ENCODE measurements around the gene UBE2V1. TPM values are rescaled to one million over a fixed set of nuclear protein-coding genes. Genes with fewer than 3 reads are reported as not detected.
"Not testable (repeated sequence)": the region's sequence is repeated elsewhere in the genome, so short reads cannot be mapped to it uniquely, and the experiment has no call there.

Gene UBE2V1
- polyA plus RNA-seq (ENCODE audit: insufficient read length): 184 TPM
- long read RNA-seq, donor 1, transcript UBE2V1-205 (3 exons, 1,983 nt): minor isoform, 8 of 106 reads
- long read RNA-seq, donor 1, transcript UBE2V1-211 (3 exons, 566 nt): minor isoform, 6 of 106 reads
- long read RNA-seq, donor 1, transcript UBE2V1-203 (4 exons, 2,133 nt): major isoform, 72 of 106 reads
- long read RNA-seq, donor 1, partial matches to known transcripts: 16 of 106 reads
- long read RNA-seq, donor 1, other reads (novel, unspliced or antisense): 0 of 106 reads
- long read RNA-seq, donor 2, transcript UBE2V1-211 (3 exons, 566 nt): minor isoform, 12 of 81 reads
- long read RNA-seq, donor 2, transcript UBE2V1-203 (4 exons, 2,133 nt): major isoform, 50 of 81 reads
- long read RNA-seq, donor 2, partial matches to known transcripts: 14 of 81 reads
- long read RNA-seq, donor 2, other reads (novel, unspliced or antisense): 0 of 81 reads
- long read RNA-seq, donor 3, transcript UBE2V1-203 (4 exons, 2,133 nt): major isoform, 46 of 56 reads
- long read RNA-seq, donor 3, transcript UBE2V1-211 (3 exons, 566 nt): minor isoform, 6 of 56 reads
- long read RNA-seq, donor 3, partial matches to known transcripts: 0 of 56 reads
- long read RNA-seq, donor 3, other reads (novel, unspliced or antisense): 0 of 56 reads
- long read RNA-seq, donor 4, partial matches to known transcripts: 0 of 2 reads
- long read RNA-seq, donor 4, other reads (novel, unspliced or antisense): 0 of 2 reads
- long read RNA-seq, donor 5, transcript UBE2V1-205 (3 exons, 1,983 nt): minor isoform, 11 of 108 reads
- long read RNA-seq, donor 5, transcript UBE2V1-203 (4 exons, 2,133 nt): major isoform, 90 of 108 reads
- long read RNA-seq, donor 5, transcript UBE2V1-211 (3 exons, 566 nt): minor isoform, 5 of 108 reads
- long read RNA-seq, donor 5, partial matches to known transcripts: 0 of 108 reads
- long read RNA-seq, donor 5, other reads (novel, unspliced or antisense): 0 of 108 reads
- long read RNA-seq, donor 6, transcript UBE2V1-203 (4 exons, 2,133 nt): major isoform, 57 of 79 reads
- long read RNA-seq, donor 6, transcript UBE2V1-211 (3 exons, 566 nt): minor isoform, 11 of 79 reads
- long read RNA-seq, donor 6, transcript UBE2V1-205 (3 exons, 1,983 nt): minor isoform, 9 of 79 reads
- long read RNA-seq, donor 6, partial matches to known transcripts: 0 of 79 reads
- long read RNA-seq, donor 6, other reads (novel, unspliced or antisense): 0 of 79 reads
- long read RNA-seq, donor 7, transcript UBE2V1-203 (4 exons, 2,133 nt): major isoform, 71 of 106 reads
- long read RNA-seq, donor 7, transcript UBE2V1-211 (3 exons, 566 nt): minor isoform, 18 of 106 reads
- long read RNA-seq, donor 7, partial matches to known transcripts: 12 of 106 reads
- long read RNA-seq, donor 7, other reads (novel, unspliced or antisense): 0 of 106 reads
- long read RNA-seq, donor 8, transcript UBE2V1-203 (4 exons, 2,133 nt): major isoform, 21 of 25 reads
- long read RNA-seq, donor 8, partial matches to known transcripts: 0 of 25 reads
- long read RNA-seq, donor 8, other reads (novel, unspliced or antisense): 0 of 25 reads

GRCh38 chr20:50112512-50113419, at the start of gene UBE2V1:
Gene UBE2V1, minus strand, starts transcription at chr20:50113150. Its CDS starts 22 bp downstream, at chr20:50113128.
- DNase-seq: peak; percentile 88

DNA sequence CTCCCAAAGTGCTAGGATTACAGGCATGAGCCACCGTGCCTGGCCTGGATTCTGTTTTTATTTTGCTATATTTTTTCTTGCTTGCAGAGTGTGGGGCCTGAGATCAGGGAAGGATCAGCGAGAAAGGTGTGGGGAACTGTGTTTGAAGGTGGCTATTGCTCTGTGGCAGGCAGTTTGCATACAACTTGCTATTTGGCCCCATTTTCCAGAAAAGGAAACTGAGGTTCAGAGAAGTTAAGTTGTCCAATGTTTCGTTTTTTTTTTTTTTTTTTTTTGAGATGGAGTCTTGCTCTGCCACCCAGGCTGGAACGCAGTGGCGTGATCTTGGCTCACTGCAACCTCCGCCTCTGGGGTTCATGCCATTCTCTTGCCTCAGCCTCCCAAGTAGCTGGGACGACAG, 48.5 kb upstream of the UBE2V1 start:
- not testable (repeated sequence) for DNase-seq

DNA sequence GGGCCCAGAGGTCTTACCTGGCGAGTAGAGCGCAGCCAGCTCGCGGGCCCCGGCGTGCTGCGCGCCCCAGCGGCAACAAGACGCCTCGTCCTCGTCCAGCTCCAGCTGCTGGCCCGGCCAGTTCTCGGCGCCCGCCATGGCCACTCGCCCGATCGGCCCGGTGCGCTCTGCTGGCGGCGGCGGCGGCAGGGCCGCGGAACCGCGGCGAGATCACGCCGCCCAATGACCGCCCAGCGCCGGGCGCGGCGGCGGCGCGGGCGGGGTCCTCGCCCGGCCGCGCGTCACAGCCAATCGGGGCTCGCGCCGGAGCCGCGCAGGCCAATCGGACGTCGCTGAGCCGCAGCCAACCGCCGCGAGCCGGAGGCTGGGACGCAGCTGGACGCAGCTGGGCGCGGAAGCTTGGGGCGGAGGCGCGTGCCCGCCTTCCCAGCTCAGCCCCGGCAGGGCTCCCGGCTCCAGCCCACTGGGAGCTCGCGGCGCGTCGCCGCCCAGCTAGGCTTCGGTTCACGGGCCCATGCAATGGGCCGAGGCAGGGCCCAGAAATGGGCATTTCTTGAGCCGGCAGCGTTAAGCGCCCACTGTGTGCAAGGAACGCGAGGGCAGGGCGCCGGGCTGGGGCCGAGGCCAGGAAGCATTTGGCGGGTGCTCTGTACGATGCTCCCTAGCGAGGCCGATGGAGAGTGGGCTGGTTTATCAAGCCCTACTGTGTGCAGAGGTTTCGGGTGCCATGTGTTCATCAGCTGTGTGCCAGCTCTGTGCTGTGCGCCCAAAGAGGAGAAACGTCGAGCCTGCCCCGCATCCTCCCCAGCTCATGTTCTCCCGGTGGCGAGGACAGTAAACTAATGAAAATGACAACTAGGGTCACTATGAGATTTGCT, 40.8 kb upstream of the UBE2V1 start, which contains the start of gene PEDS1:
PEDS1 (minus strand) TSS at position 224 of the 878 bp plus-strand sequence; CDS start at position 138, 86 bp downstream.
- peak; percentile 88 for DNase-seq

DNA sequence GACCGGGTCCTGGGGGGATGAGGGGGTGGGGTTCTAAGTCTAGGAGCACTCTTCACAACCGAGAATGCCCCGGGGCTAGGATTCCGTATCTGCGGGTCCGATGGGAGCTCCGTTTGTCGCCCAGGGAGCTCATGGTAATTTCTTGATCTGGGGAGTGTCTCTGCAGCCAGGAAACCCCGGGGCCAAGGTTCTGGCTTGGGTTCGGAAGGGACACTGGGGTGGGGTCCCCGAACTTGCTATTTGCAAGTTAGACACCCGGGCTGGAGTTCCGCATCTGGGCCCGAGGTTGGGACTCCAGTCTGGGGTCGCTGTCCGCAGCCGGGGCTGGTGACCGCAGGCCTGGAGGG, 40.2 kb upstream of the UBE2V1 start:
- DNase-seq: no peak

- no peak for DNase-seq
These were observed 39.6 kb upstream of the UBE2V1 start for GRCh38 chr20:50152394-50153152.

DNA sequence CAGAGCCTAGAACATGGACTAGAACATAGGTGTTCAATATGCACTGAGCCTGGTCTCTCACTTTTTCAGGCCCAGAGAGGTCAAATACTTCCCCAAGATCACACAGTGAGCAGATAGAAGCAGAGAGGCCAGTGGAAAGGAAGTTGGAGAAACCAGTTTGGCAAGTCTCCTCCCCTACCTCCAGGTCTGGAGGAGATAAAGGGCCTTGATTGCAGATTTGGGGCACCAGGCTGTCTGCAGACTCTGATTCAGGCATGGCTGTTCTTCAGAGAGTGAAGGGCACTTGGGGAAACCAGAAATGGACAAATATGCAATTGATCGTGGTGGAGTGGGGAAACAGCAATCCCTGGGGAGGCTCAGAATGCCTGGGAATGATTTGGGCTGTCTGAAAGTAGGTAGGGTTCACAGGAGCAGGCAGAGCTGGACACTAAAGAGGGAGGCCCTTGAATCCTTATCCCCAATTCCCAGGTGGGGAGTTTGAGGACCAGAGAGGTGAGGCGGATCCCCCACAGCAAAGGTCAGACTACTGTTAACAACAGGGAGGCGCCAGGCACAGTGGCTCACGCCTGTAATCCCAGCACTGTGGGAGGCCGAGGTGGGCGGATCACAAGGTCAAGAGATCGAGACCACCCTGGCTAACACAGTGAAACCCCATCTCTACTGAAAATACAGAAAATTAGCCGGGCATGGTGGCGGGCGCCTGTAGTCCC, 38.2 kb upstream of the UBE2V1 start:
- DNase-seq: no peak

- no peak for DNase-seq
These were observed 36.7 kb upstream of the UBE2V1 start for GRCh38 chr20:50149481-50150254.

- DNase-seq: no peak
These were observed 34.0 kb upstream of the UBE2V1 start for GRCh38 chr20:50146732-50147662.

DNA sequence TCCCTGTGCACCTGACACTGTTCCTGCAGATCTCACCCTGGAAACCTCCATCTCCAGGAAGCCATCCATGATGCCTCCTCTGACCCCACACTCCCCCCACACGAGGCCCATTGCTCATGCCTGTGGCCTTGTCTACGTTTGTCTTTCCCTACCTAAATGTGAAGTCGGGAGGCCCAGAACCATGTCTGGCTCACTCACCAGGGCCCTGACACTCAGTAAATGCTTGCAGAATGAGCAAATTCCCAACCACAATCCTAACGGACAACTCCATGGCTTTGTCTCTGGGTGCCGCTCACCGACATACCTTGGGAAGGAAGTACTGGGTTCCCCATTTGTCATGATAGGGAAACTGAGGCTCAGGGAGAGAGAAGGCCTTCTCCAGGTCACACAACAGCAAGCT, 33.3 kb upstream of the UBE2V1 start:
- no peak for DNase-seq

DNA sequence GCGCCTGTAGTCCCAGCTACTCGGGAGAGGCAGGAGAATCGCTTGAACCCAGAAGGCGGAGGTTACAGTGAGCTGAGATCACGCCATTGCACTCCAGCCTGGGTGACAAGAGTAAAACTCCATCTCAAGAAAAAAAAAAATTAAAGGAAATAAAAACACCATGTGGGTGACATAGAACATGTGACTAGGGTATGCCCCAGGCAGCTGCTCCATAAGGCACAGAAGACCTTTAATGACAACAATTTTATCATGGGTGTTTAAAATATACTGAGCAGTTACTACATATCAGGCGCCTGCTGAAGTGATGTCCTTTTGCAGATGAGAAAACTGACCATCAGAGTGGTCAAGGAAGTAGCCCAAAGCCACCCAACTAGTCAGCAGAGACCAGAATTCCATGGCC, 32.6 kb upstream of the UBE2V1 start:
- DNase-seq: no peak

GRCh38 chr20:50144362-50144761, 31.4 kb upstream of the UBE2V1 start:
- no peak for DNase-seq

DNA sequence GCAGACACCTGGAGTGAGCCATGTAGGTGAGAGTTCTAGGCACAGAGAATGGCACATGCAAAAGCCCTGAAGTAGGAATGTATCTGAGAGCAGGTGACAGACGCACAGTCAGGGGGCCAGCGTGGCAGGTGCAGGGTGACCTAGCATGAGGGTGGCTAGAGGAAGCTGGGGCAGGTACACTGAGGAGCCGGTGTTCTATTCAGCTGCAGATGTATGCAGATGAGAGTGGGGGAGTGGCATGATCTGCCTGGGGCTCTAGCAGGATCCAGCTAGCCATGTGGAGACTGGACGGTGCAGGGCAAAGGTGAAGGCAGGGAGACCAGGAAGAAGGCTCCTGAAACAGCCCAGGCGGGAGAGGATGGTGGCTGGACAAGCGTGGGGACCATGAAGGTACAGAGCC, 29.9 kb upstream of the UBE2V1 start:
- no peak for DNase-seq

DNA sequence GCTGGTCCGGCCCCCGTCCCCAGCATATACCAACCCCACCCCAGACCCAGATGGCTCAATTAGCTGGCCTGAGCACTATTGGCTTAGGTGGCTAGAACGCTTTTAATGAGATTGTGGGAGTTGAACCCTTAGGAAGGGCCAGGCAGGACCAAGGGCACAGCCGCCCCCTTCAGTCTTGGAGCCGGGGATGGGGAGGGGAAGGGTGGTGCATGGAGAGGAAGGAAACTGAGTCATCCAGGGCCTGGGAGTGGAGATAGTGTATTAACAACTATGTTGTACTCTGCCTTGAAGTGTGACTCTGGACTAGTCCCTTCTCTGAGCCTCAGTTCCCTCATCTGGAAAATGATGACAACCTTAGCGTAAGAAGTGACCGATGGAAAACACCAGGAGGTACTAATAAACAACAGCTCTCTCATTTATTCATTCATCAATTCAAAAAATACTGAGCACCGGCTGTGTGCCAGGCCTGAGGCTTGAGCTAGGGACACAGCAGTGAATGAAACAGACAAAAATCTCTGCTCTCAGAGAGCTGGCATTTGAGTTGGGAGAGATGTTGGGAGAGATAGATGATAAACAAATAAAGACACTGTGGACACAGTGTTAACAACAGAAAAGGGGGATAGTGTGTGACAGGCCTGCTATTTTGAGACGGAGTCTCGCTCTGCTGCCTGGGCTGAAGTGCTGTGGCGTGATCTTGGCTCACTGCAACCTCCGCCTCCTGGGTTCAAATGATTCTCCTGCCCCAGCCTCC, 29.0 kb upstream of the UBE2V1 start:
- no peak for DNase-seq

DNA sequence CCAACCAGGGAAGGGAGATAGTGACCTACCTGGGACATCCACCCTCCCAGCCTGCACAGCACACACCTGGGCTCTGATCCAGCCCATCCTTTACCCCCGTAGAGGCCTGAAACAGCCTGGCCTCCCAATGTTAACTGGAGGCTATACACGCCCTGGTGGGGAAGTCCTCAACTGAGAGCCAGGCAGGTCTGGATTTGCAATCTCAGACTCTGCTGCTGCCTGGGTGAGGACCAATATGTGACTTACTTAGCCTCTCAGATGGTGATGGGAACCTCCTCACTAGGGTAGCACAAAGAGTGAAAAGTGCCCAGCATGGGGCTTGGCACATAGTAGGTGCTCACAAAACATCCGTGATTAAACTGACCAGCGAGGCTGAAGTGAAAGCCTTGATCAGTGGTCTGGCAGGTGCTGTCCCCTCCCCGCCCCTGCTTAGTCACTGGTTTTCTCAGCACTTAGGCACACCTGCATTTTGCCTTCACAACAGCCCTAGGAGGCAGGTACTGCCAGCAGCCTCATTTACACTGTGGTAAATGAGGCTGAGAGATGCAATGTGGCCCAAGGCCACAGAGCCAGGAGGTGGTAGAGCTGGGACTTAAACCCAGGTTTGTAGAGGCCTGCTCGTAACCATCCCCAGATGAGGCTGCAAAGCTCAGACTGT, 28.2 kb upstream of the UBE2V1 start:
- DNase-seq: no peak
